RWPE1 (cell line): ENCODE data around the gene LRFN3.

Experiments
- CTCF ChIA-PET: fragments of 350-600 bp; sonication (Branson Sonifier 250); formaldehyde crosslinking; extraction: SDS; loops from one replicate; lab custom pipeline; 2021; lab: Yijun Ruan, JAX
- POLR2A ChIA-PET: fragments of 400-600 bp; formaldehyde crosslinking; extraction: SDS; loops from one replicate; lab custom pipeline; 2020; ENCODE audit warnings: antibody characterized with exemption; ENCODE audit not compliant: low non-redundant PET; lab: Yijun Ruan, JAX
- DNase-seq: peaks from one replicate; pipeline ENCODE4 v3.0.0; 2012; ENCODE audit warnings: low spot score
- H3K27ac ChIP-seq: fragments of 450-650 bp; 2 replicates; pipeline ENCODE4 v1.5.1; 2017
- TF ChIP-seq, protein P1 (sequence below): fragments of 450-650 bp; conservative IDR thresholded peaks from 2 replicates; pipeline ENCODE4 v1.5.1; 2017; ENCODE audit warnings: low read depth, mild to moderate bottlenecking

The LRFN3 gene

DNA sequence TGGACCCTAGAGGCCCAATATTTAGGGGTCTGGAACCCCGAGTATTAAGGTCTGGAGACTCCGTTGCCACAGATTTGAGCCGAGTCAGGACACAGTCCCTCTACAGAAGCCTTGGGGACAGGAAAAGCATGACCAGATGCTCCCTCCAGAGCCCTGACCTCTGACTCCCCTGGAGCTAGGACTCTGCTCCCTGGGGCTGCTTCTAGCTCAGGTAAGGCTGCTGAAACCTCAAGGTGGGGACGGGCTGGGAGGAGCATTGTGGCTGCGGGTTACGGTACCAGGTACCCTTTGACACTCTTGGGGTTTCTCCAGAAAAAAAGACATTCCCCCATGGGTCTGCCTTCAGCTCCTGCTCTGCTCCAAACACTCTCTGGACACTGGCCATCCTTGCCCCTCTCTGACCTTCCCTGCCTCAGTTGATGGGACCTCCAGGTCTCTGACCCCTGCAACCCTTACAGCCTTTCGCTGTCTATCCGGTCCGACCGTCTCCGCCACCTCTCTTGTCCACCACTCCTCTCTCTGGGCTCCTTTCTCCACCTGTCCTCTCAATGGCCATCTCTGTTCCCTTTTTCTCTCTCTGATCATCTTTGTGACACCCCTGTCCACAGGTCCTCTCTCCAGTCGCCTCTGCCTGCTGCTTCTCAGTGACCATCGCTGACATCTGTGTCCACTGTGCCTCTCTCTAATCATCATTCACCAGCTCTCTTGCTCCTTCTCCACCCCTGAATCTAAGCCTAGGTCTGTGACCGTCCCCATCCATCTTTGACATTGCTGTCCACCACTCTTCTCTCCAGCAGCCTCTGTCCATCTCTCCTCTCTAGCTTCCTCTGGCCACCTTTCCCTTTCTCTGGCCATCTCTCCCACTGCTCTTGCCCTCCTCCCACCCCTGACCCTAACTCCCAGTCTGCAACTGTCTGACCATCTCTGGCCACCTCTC is 1.4 kb downstream of the LRFN3 start:
- DNase-seq, result no peak
- TF ChIP-seq, protein P1, sequence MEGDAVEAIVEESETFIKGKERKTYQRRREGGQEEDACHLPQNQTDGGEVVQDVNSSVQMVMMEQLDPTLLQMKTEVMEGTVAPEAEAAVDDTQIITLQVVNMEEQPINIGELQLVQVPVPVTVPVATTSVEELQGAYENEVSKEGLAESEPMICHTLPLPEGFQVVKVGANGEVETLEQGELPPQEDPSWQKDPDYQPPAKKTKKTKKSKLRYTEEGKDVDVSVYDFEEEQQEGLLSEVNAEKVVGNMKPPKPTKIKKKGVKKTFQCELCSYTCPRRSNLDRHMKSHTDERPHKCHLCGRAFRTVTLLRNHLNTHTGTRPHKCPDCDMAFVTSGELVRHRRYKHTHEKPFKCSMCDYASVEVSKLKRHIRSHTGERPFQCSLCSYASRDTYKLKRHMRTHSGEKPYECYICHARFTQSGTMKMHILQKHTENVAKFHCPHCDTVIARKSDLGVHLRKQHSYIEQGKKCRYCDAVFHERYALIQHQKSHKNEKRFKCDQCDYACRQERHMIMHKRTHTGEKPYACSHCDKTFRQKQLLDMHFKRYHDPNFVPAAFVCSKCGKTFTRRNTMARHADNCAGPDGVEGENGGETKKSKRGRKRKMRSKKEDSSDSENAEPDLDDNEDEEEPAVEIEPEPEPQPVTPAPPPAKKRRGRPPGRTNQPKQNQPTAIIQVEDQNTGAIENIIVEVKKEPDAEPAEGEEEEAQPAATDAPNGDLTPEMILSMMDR, result no peak
- H3K27ac ChIP-seq, result peak overlapping the region; percentile 71
- ChIA-PET CTCF (interaction anchor here (0.6 to 2.1 kb wide), 2 partner anchors 9 to 1405 kb away, joined by 3 to 7 read pairs; no protein-coding TSS in a partner anchor), POLR2A (interaction anchor here (0.6 kb wide), 1 partner anchor 49 kb away, joined by 3 read pairs; no protein-coding TSS in a partner anchor)

DNA sequence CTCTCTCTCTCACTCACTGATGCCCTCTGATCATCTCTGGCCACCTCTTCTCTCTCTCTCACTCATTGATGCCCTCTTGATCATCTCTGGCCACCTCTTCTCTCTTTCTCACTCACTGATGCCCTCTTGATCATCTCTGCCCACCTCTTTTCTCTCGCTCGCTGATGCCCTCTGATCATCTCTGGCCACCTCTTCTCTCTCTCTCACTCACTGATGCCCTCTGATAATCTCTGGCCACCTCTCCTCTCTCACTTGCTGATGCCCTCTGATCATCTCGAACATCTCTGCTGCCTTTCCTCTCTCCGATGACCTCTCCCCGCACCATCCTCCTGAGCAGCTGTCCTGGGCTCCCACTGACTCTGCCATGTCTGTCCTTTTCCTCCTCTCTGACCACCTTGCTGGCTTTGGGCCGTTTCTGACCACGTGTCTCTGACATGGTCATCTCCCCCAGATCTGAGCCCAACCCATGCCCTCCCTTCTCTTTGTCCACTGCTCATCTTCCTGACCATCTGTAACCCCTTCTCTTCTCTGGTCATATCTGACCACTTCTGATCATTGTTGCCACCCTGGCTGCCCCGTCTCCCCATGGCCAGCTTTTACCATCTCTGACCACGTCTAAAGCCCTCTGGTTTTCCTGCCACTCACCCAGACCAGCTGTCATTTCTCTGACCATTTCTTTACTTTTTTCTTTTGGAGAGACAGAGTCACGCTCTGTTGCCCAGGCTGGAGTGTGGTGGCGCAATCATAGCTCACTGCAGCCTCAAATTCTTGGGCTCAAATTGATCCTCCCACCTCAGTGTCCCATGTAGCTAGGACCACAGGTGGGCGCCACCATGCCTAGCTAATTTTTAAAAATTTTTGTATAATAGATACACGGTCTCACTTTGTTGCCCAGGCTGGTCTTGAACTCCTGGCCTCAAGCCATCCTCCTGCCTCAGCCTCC is 2.4 kb downstream of the LRFN3 start:
- no peak for DNase-seq
- CTCF ChIA-PET, result interaction anchor here (0.6 to 2.1 kb wide), 2 partner anchors 8 to 91 kb away, joined by 3 to 7 read pairs; no protein-coding TSS in a partner anchor
- TF ChIP-seq, protein P1, result no peak
- POLR2A ChIA-PET, result no interaction called here
- peak overlapping the region; percentile 71 for H3K27ac ChIP-seq

DNA sequence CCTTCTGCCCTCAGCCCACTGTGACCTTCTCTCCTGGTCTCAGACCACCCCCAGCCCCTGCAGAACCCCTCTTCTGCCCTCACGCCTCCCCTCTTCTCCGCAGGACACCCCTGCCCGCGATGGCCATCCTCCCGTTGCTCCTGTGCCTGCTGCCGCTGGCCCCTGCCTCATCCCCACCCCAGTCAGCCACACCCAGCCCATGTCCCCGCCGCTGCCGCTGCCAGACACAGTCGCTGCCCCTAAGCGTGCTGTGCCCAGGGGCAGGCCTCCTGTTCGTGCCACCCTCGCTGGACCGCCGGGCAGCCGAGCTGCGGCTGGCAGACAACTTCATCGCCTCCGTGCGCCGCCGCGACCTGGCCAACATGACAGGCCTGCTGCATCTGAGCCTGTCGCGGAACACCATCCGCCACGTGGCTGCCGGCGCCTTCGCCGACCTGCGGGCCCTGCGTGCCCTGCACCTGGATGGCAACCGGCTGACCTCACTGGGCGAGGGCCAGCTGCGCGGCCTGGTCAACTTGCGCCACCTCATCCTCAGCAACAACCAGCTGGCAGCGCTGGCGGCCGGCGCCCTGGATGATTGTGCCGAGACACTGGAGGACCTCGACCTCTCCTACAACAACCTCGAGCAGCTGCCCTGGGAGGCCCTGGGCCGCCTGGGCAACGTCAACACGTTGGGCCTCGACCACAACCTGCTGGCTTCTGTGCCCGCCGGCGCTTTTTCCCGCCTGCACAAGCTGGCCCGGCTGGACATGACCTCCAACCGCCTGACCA is 3.3 kb downstream of the LRFN3 start:
- CTCF ChIA-PET, result no interaction called here
- POLR2A ChIA-PET, result no interaction called here
- TF ChIP-seq, protein P1, result no peak
- no peak for DNase-seq
- H3K27ac ChIP-seq, result no peak overlapping the region

DNA sequence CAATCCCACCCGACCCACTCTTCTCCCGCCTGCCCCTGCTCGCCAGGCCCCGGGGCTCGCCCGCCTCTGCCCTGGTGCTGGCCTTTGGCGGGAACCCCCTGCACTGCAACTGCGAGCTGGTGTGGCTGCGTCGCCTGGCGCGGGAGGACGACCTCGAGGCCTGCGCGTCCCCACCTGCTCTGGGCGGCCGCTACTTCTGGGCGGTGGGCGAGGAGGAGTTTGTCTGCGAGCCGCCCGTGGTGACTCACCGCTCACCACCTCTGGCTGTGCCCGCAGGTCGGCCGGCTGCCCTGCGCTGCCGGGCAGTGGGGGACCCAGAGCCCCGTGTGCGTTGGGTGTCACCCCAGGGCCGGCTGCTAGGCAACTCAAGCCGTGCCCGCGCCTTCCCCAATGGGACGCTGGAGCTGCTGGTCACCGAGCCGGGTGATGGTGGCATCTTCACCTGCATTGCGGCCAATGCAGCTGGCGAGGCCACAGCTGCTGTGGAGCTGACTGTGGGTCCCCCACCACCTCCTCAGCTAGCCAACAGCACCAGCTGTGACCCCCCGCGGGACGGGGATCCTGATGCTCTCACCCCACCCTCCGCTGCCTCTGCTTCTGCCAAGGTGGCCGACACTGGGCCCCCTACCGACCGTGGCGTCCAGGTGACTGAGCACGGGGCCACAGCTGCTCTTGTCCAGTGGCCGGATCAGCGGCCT is 4.1 kb downstream of the LRFN3 start:
- ChIA-PET POLR2A (no interaction called here), CTCF (interaction anchor here (0.6 kb wide), 1 partner anchor 247 kb away, joined by 4 read pairs; no protein-coding TSS in a partner anchor)
- TF ChIP-seq, protein P1, result no peak

DNA sequence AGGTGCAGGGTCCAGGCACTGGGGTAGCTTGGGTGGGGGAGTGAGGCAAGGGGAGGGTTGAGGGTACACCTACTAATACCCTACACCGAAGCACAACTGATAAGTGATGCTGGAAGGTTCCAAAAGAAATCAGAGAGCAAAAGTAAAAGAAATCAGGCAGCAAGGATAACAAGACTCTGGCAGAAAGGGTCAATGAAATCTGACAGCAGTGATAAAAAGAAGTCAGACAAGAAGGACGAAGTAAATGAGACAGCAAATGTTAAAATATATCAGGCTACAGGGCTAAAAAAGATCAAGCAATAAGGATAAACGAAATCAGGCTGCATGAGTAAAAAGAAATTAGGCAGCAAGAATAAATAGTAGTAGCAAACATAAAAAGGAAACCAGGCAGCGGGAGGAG is 4.7 kb downstream of the LRFN3 start:
- CTCF ChIA-PET, result no interaction called here
- TF ChIP-seq, protein P1, result no peak
- DNase-seq, result no peak
- POLR2A ChIA-PET, result no interaction called here
- peak overlapping the region; percentile 26; the same call in 1 of the 2 replicates for H3K27ac ChIP-seq

More for the DNA sequence above, 4.1 kb downstream of the LRFN3 start:
- H3K27ac ChIP-seq, result peak overlapping the region; percentile 26; the same call in 1 of the 2 replicates
- DNase-seq, result no peak
